HEK293T (cell line): ENCODE results near the gene AMIGO2.

Experiments used
- BHLHE40 ChIP-seq: fragments of 450-650 bp; IDR thresholded peaks from 2 replicates; pipeline ENCODE4 v1.6.1; 2016; ENCODE audit warnings: mild to moderate bottlenecking, moderate library complexity, borderline replicate concordance
- CTBP1 ChIP-seq: fragments of 450-650 bp; IDR thresholded peaks from 2 replicates; pipeline ENCODE4 v1.6.1; 2016; ENCODE audit warnings: borderline replicate concordance
- FOXA1 ChIP-seq: fragments of 450-650 bp; IDR thresholded peaks from 2 replicates; pipeline ENCODE4 v1.6.1; 2016; ENCODE audit warnings: mild to moderate bottlenecking
- L3MBTL2 ChIP-seq: fragments of 450-650 bp; conservative IDR thresholded peaks from 2 replicates; pipeline ENCODE4 v1.6.1; 2016; ENCODE audit warnings: mild to moderate bottlenecking
- NFRKB ChIP-seq: fragments of 450-650 bp; IDR thresholded peaks from 2 replicates; pipeline ENCODE4 v1.6.1; 2016; ENCODE audit warnings: mild to moderate bottlenecking, moderate library complexity
- SP1 ChIP-seq: fragments of 450-650 bp; IDR thresholded peaks from 2 replicates; pipeline ENCODE4 v1.6.1; 2017
- ZNF384 ChIP-seq: fragments of 450-650 bp; IDR thresholded peaks from 2 replicates; pipeline ENCODE4 v1.6.1; 2016

DNA sequence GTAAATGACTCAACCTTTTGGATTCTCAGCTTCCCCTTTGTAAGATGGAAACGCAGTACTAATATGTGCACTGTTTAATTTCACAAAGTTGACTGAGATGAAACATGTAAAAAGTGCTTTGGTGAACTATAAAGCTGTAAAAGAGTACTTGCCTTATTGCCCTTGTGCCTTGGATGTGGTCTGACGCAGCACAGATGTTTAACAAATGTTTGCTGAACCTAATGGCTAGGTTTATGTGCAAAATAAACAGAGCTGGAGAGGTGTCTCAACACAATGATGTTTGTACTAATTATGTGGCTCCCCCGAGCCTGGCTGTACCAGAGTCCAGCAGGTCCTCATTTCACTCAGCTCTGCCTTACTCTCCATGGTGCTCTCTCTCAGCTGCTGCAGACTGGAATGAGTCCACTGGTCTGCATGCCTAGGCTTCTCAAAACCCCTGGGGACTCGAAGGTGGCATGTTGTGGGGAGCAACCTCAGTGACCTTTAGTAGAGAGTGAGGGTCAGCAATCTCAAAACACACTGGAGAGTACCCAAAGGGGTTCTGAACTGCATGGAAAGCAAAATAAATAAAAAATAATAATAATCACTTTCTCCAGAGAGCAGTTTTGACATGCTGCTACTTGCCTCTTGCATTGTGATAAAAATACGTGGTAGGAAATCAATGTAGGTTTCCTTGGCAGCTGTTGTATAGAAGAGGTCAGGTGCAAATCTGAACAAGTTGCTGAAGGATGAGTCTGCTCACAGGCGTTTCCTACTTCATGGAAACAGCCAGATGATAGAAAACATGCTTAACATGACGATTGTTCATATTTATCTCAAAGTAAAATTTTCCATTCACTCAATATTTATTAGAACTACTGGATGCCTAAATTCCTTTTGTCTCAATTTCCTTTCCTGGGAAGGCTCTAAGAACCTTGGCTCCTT, 8.5 kb upstream of the AMIGO2 start:
- TF ChIP-seq NFRKB (no peak), SP1 (no peak), CTBP1 (no peak), ZNF384 (no peak), L3MBTL2 (no peak), BHLHE40 (no peak), FOXA1 (no peak)
